ENCODE results near the gene HPSE2. TPM values are rescaled to one million over a fixed set of nuclear protein-coding genes. Genes with fewer than 3 reads are reported as not detected.

HPSE2 gene
- total RNA-seq, 2 donors from 2014 or later: 2.4 to 4.7 TPM

- no peak overlapping the region for H3K27ac ChIP-seq
- intact Hi-C loops (cut with DNase I): no loop called here
- no peak for DNase-seq (ENCODE audit: low spot score)
- TF ChIP-seq POLR2AphosphoS5 (IDR thresholded peaks at IDR 0.05) (no peak), POLR2A (IDR thresholded peaks at IDR 0.05) (no peak), CTCF (IDR thresholded peaks at IDR 0.05) (no peak)
- no peaks in the 10 kb centered on the region for H3K9me3 ChIP-seq
- no peaks in the 10 kb centered on the region for H3K36me3 ChIP-seq
- H3K4me1 ChIP-seq (replicated peaks): no peaks in the 10 kb centered on the region
- no peak overlapping the region for H3K4me3 ChIP-seq
- H3K27me3 ChIP-seq (replicated peaks; ENCODE audit: insufficient read depth): no peaks in the 10 kb centered on the region
Observed at GRCh38 chr10:99058762-99059161, 176.9 kb downstream of the HPSE2 start.

- TF ChIP-seq POLR2AphosphoS5 (IDR thresholded peaks at IDR 0.05) (no peak), POLR2A (IDR thresholded peaks at IDR 0.05) (no peak), CTCF (IDR thresholded peaks at IDR 0.05) (no peak)
- Histone ChIP-seq H3K27ac (no peak overlapping the region), H3K4me1 (replicated peaks) (no peaks in the 10 kb centered on the region), H3K4me3 (no peak overlapping the region), H3K36me3 (no peaks in the 10 kb centered on the region), H3K27me3 (replicated peaks; ENCODE audit: insufficient read depth) (no peaks in the 10 kb centered on the region), H3K9me3 (no peaks in the 10 kb centered on the region)
- intact Hi-C loops (cut with DNase I): no loop called here
- no peak for DNase-seq (ENCODE audit: low spot score)
- 49% methylated on average over 4 of the region's 4 CpGs for WGBS
Observed at GRCh38 chr10:99057936-99058690, 177.5 kb downstream of the HPSE2 start.

- no peak overlapping the region for H3K27ac ChIP-seq
- no peaks in the 10 kb centered on the region for H3K4me1 ChIP-seq (replicated peaks)
- DNase-seq (ENCODE audit: low spot score): no peak
- no peaks in the 10 kb centered on the region for H3K9me3 ChIP-seq
- H3K27me3 ChIP-seq (replicated peaks; ENCODE audit: insufficient read depth): no peaks in the 10 kb centered on the region
- no peaks in the 10 kb centered on the region for H3K36me3 ChIP-seq
- intact Hi-C loops (cut with DNase I): no loop called here
- no peak overlapping the region for H3K4me3 ChIP-seq
- TF ChIP-seq CTCF (IDR thresholded peaks at IDR 0.05) (no peak), POLR2A (IDR thresholded peaks at IDR 0.05) (no peak), POLR2AphosphoS5 (IDR thresholded peaks at IDR 0.05) (no peak)
Observed at GRCh38 chr10:99045671-99046070, 190.0 kb downstream of the HPSE2 start.

GRCh38 chr10:99042051-99042771 is 193.4 kb downstream of the HPSE2 start:
- TF ChIP-seq POLR2A (IDR thresholded peaks at IDR 0.05): no peak
- no peak for TF ChIP-seq CTCF (IDR thresholded peaks at IDR 0.05)
- TF ChIP-seq POLR2AphosphoS5 (IDR thresholded peaks at IDR 0.05): no peak

GRCh38 chr10:99041468-99041867 is 194.2 kb downstream of the HPSE2 start:
- Histone ChIP-seq H3K27ac (no peak overlapping the region), H3K9me3 (no peaks in the 10 kb centered on the region), H3K4me3 (no peak overlapping the region), H3K36me3 (no peaks in the 10 kb centered on the region), H3K27me3 (replicated peaks; ENCODE audit: insufficient read depth) (no peaks in the 10 kb centered on the region), H3K4me1 (replicated peaks) (no peaks in the 10 kb centered on the region)
- intact Hi-C loops (cut with DNase I): no loop called here
- WGBS: 92% methylated on average over 4 of the region's 4 CpGs
- TF ChIP-seq POLR2AphosphoS5 (IDR thresholded peaks at IDR 0.05): no peak
- TF ChIP-seq CTCF (IDR thresholded peaks at IDR 0.05): no peak
- TF ChIP-seq POLR2A (IDR thresholded peaks at IDR 0.05): no peak
- DNase-seq (ENCODE audit: low spot score): no peak

More at GRCh38 chr10:99042051-99042771, 193.4 kb downstream of the HPSE2 start:
- no peak for DNase-seq (ENCODE audit: low spot score)
- Histone ChIP-seq H3K9me3 (no peaks in the 10 kb centered on the region), H3K36me3 (no peaks in the 10 kb centered on the region), H3K4me1 (replicated peaks) (no peaks in the 10 kb centered on the region), H3K27me3 (replicated peaks; ENCODE audit: insufficient read depth) (no peaks in the 10 kb centered on the region), H3K27ac (no peak overlapping the region), H3K4me3 (no peak overlapping the region)
- WGBS: 80% methylated on average over 10 of the region's 10 CpGs
- intact Hi-C loops (cut with DNase I): no loop called here
